Measurements from ENCODE around the gene CDC20.

DNA sequence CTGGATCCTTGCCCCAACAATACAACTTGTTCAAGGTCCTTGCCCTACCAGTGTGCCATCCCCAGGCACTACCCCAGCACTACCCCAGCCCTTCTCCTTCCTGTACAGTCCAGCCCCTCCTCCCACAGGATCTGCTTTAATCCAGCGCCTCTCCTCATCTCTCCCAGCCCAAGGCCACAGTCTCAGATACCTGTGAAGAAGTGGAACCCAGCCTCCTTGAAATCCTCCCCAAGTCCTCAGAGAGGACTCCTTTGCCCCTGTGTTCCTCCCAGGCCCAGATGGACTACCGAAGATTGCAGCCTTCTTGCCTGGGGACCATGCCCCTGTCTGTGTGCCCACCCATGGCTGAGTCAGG, 6.5 kb upstream of the CDC20 start:
- no peak for TF ChIP-seq EZH2 (IDR thresholded peaks at IDR 0.05; ENCODE audit: borderline replicate concordance, low read length)
- TF ChIP-seq, protein P1, sequence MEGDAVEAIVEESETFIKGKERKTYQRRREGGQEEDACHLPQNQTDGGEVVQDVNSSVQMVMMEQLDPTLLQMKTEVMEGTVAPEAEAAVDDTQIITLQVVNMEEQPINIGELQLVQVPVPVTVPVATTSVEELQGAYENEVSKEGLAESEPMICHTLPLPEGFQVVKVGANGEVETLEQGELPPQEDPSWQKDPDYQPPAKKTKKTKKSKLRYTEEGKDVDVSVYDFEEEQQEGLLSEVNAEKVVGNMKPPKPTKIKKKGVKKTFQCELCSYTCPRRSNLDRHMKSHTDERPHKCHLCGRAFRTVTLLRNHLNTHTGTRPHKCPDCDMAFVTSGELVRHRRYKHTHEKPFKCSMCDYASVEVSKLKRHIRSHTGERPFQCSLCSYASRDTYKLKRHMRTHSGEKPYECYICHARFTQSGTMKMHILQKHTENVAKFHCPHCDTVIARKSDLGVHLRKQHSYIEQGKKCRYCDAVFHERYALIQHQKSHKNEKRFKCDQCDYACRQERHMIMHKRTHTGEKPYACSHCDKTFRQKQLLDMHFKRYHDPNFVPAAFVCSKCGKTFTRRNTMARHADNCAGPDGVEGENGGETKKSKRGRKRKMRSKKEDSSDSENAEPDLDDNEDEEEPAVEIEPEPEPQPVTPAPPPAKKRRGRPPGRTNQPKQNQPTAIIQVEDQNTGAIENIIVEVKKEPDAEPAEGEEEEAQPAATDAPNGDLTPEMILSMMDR (conservative IDR thresholded peaks at IDR 0.05 in 1 of 2, IDR thresholded peaks at IDR 0.05 in 1 of 2; ENCODE audit: extremely low read depth in 1 of 2, insufficient read depth in 1 of 2, low read depth in 1 of 2, low read length in 2 of 2): no peak
